Tibial nerve (tissue), 3 donors: ENCODE results near the gene BNIPL.

Source experiments
- POLR2A ChIP-seq, 2 donors: fragments of 450-650 bp; IDR thresholded peaks; one replicate each; pipeline ENCODE4 v1.6.1; 2017; ENCODE audit warnings: antibody characterized with exemption in 2 of 2, mild to moderate bottlenecking in 2 of 2, moderate library complexity in 2 of 2
- TF ChIP-seq, protein P1 (sequence below), 5 experiments: fragments of 200-600 bp in 3 of 5; fragments of 450-650 bp in 2 of 5; sonication (generic) in 3 of 5; IDR thresholded peaks; one replicate each; pipeline ENCODE4 v1.5.1; 2016 to 2019; ENCODE audit warnings: antibody characterized with exemption in 5 of 5, mild to moderate bottlenecking in 3 of 5, moderate library complexity in 2 of 5

DNA sequence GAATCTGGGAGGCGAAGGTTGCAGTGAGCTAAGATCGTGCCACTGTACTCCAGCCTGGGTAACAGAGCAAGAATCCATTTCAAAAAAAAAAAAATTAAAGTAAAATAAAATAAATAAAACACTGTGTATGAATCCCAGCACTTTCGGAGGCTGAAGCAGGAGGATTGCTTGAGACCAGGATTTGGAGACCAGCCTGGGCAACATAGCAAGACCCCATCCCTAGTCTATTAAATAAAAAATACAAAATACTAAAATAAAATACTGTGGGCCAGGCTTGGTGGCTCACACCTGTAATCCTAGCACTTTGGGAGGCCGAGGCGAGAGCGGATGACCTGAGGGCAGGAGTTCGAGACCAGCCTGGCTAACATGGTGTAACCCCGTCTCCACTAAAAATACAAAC is 4.2 kb upstream of the BNIPL start:
- TF ChIP-seq, protein P1, sequence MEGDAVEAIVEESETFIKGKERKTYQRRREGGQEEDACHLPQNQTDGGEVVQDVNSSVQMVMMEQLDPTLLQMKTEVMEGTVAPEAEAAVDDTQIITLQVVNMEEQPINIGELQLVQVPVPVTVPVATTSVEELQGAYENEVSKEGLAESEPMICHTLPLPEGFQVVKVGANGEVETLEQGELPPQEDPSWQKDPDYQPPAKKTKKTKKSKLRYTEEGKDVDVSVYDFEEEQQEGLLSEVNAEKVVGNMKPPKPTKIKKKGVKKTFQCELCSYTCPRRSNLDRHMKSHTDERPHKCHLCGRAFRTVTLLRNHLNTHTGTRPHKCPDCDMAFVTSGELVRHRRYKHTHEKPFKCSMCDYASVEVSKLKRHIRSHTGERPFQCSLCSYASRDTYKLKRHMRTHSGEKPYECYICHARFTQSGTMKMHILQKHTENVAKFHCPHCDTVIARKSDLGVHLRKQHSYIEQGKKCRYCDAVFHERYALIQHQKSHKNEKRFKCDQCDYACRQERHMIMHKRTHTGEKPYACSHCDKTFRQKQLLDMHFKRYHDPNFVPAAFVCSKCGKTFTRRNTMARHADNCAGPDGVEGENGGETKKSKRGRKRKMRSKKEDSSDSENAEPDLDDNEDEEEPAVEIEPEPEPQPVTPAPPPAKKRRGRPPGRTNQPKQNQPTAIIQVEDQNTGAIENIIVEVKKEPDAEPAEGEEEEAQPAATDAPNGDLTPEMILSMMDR (IDR thresholded peaks at IDR 0.05) = no peak
- no peak for TF ChIP-seq POLR2A (IDR thresholded peaks at IDR 0.05)
